ENCODE measurements around the gene RNF31. TPM values are rescaled to one million over a fixed set of nuclear protein-coding genes. Genes with fewer than 3 reads are reported as not detected.

RNF31 gene
- total and polyA plus RNA-seq, 2 of the 13 experiments (the other 11 are each of a cell fraction or from before 2014, with no cell fraction given), result 48.2 to 86.8 TPM

DNA sequence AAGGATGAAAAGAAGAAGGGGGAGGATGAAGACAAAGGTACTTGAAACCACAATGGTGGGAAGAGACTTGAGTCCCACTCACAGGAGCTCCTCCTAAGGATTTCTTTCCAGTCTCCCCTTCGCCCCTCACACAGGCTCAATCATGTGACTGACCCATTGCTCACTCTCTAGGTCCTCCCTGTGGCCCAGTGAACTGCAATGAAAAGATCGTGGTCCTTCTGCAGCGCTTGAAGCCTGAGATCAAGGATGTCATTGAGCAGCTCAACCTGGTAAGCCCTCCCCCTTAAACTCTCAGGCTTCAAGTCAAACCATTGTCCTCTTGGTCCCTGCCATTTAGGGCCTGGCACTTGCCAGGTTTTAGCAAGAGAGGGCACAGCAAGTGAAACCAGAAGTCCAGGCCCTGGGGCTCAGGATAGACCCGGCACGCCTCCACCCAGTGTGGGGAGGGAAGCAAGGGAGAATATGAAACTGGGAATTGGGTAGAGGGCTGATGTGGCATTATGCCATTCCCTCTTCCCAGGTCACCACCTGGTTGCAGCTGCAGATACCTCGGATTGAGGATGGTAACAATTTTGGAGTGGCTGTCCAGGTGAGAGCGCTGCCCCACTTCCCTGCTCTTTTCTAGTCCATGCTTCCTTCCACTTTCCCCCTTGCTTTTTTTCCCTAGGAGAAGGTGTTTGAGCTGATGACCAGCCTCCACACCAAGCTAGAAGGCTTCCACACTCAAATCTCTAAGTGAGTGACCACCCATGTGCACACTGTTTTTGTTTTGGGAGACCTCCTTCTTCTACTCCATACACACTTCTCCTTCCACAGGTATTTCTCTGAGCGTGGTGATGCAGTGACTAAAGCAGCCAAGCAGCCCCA lies 9.5 kb upstream of the RNF31 start (continued):
- TF ChIP-seq BATF2 (CRISPR knock-in tag; IDR thresholded peaks at IDR 0.05), result no peak
- TF ChIP-seq, protein P1, sequence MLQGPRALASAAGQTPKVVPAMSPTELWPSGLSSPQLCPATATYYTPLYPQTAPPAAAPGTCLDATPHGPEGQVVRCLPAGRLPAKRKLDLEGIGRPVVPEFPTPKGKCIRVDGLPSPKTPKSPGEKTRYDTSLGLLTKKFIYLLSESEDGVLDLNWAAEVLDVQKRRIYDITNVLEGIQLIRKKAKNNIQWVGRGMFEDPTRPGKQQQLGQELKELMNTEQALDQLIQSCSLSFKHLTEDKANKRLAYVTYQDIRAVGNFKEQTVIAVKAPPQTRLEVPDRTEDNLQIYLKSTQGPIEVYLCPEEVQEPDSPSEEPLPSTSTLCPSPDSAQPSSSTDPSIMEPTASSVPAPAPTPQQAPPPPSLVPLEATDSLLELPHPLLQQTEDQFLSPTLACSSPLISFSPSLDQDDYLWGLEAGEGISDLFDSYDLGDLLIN (CRISPR knock-in tag; IDR thresholded peaks at IDR 0.05; ENCODE audit: borderline replicate concordance), result no peak
- TF ChIP-seq KMT2B (CRISPR knock-in tag; IDR thresholded peaks at IDR 0.05), result no peak
- TF ChIP-seq, protein P2, sequence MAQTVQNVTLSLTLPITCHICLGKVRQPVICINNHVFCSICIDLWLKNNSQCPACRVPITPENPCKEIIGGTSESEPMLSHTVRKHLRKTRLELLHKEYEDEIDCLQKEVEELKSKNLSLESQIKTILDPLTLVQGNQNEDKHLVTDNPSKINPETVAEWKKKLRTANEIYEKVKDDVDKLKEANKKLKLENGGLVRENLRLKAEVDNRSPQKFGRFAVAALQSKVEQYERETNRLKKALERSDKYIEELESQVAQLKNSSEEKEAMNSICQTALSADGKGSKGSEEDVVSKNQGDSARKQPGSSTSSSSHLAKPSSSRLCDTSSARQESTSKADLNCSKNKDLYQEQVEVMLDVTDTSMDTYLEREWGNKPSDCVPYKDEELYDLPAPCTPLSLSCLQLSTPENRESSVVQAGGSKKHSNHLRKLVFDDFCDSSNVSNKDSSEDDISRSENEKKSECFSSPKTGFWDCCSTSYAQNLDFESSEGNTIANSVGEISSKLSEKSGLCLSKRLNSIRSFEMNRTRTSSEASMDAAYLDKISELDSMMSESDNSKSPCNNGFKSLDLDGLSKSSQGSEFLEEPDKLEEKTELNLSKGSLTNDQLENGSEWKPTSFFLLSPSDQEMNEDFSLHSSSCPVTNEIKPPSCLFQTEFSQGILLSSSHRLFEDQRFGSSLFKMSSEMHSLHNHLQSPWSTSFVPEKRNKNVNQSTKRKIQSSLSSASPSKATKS (CRISPR knock-in tag; IDR thresholded peaks at IDR 0.05), result no peak
- TF ChIP-seq, protein P3, sequence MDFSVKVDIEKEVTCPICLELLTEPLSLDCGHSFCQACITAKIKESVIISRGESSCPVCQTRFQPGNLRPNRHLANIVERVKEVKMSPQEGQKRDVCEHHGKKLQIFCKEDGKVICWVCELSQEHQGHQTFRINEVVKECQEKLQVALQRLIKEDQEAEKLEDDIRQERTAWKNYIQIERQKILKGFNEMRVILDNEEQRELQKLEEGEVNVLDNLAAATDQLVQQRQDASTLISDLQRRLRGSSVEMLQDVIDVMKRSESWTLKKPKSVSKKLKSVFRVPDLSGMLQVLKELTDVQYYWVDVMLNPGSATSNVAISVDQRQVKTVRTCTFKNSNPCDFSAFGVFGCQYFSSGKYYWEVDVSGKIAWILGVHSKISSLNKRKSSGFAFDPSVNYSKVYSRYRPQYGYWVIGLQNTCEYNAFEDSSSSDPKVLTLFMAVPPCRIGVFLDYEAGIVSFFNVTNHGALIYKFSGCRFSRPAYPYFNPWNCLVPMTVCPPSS (IDR thresholded peaks at IDR 0.05), result no peak
- TF ChIP-seq ZNF567 (CRISPR knock-in tag; IDR thresholded peaks at IDR 0.05; ENCODE audit: borderline replicate concordance), result 0 out of 2 replicates have a peak, but pooled peaks have one; percentile 73
- peak; percentile 30 for TF ChIP-seq ZNF781 (CRISPR knock-in tag; IDR thresholded peaks at IDR 0.05; ENCODE audit: borderline replicate concordance, not compliant biosample characterization)
- no peak; the same call in 1 of the 2 replicates for TF ChIP-seq SSRP1 (CRISPR knock-in tag; IDR thresholded peaks at IDR 0.05)
- TF ChIP-seq ZNF331 (CRISPR knock-in tag; IDR thresholded peaks at IDR 0.05), result no peak; the same call in none of the 2 replicates
- TF ChIP-seq MTA3 (CRISPR knock-in tag; IDR thresholded peaks at IDR 0.05), result no peak
- TF ChIP-seq ISL2 (CRISPR knock-in tag; IDR thresholded peaks at IDR 0.05), result no peak
- TF ChIP-seq RAD21 (CRISPR knock-in tag; IDR thresholded peaks at IDR 0.05), result no peak
- TF ChIP-seq ZHX1 (CRISPR knock-in tag; IDR thresholded peaks at IDR 0.05; ENCODE audit: low read depth), result no peak
- TF ChIP-seq ZNF780A (CRISPR knock-in tag; IDR thresholded peaks at IDR 0.05), result no peak
- TF ChIP-seq FOSL2 (CRISPR knock-in tag; IDR thresholded peaks at IDR 0.05), result no peak
- TF ChIP-seq ZNF605 (CRISPR knock-in tag; IDR thresholded peaks at IDR 0.05), result no peak
- no peak for TF ChIP-seq ZNF253 (CRISPR knock-in tag; IDR thresholded peaks at IDR 0.05; ENCODE audit: borderline replicate concordance)
- TF ChIP-seq RFX3 (CRISPR knock-in tag; IDR thresholded peaks at IDR 0.05), result no peak

Measured in HepG2 (cell line).